Right atrium auricular region (tissue), 2 donors: ENCODE data around the gene TNFAIP8L3. TPM values are rescaled to one million over a fixed set of nuclear protein-coding genes. Genes with fewer than 3 reads are reported as not detected.
"Not testable (repeated sequence)": the region's sequence is repeated elsewhere in the genome, so short reads cannot be mapped to it uniquely, and the experiment has no call there.

Experiments
- DNase-seq: peaks from one replicate; pipeline ENCODE4 v3.0.0-alpha.2; 2019; ENCODE audit warnings: low spot score
- H3K27ac ChIP-seq, 2 donors: fragments of 200-600 bp; sonication (generic); 1 replicate in 1 of 2; 2 replicates in 1 of 2; pipeline ENCODE4 v1.5.1; 2016 to 2019
- H3K27me3 ChIP-seq, 2 donors: fragments of 200-600 bp; sonication (generic); one replicate each; pipeline versions ENCODE4 v1.5.1 to v1.6.0; 2017 to 2019
- H3K36me3 ChIP-seq: fragments of 200-600 bp; sonication (generic); one replicate; pipeline ENCODE4 v1.5.1; 2016
- H3K4me1 ChIP-seq, 2 donors: fragments of 200-600 bp; sonication (generic); one replicate each; pipeline versions ENCODE4 v1.5.1 to v1.6.0; 2017 to 2019
- H3K4me3 ChIP-seq, 2 donors: fragments of 200-600 bp; sonication (generic); 1 replicate in 1 of 2; 2 replicates in 1 of 2; pipeline ENCODE4 v1.5.1; 2017 to 2019; ENCODE audit warnings: mild to moderate bottlenecking in 1 of 2, moderate library complexity in 1 of 2
- H3K9me3 ChIP-seq, 2 donors: fragments of 200-600 bp; sonication (generic); one replicate each; pipeline ENCODE4 v1.5.1; 2019
- CTCF ChIP-seq, 2 donors: fragments of 200-600 bp; sonication (generic); IDR thresholded peaks; one replicate each; pipeline ENCODE4 v1.5.1; 2019; ENCODE audit warnings: antibody characterized with exemption in 2 of 2
- total RNA-seq, 2 donors: library from RNA; depleted of rRNA; stranded (reverse); fragments of >200 nt; gene quantifications; one replicate each; pipeline ENCODE4 v1.1.0, GENCODE V29; 2016

TNFAIP8L3 gene
- total RNA-seq, 2 donors from 2014 or later: 1.2 to 7.7 TPM

DNA sequence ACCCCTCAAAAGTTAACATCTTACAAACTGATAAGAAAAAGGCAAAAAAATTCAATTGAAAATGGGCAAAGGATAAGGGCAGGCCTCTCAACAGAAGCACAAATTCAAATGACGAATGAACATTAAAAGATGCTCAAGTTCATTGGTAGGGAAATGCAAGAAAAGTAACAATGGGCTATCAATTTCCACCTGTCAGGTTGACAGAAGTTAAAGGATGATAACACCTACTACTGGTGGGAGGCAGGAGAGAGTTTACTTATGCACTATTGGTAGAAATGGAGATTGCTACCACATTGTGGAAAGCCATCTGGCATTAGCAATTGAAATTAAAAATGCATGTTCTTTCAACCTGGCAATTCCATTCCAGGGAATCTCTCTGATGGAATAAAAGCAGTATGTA is 35.6 kb upstream of the TNFAIP8L3 start:
- Histone ChIP-seq H3K9me3 (no peaks in the 10 kb centered on the region), H3K36me3 (no peaks in the 10 kb centered on the region)

GRCh38 chr15:51129535-51130188 is 35.0 kb upstream of the TNFAIP8L3 start:
- TF ChIP-seq CTCF (IDR thresholded peaks at IDR 0.05): no peak
- Histone ChIP-seq H3K9me3 (no peaks in the 10 kb centered on the region), H3K4me3 (no peak overlapping the region), H3K27me3 (no peaks in the 10 kb centered on the region), H3K4me1 (no peaks in the 10 kb centered on the region), H3K36me3 (no peaks in the 10 kb centered on the region), H3K27ac (no peak overlapping the region)
- DNase-seq: no peak

More for the DNA sequence above, 35.6 kb upstream of the TNFAIP8L3 start:
- H3K27me3 ChIP-seq: no peaks in the 10 kb centered on the region
- no peaks in the 10 kb centered on the region for H3K4me1 ChIP-seq
- H3K4me3 ChIP-seq: no peak overlapping the region
- no peak overlapping the region for H3K27ac ChIP-seq
- no peak for DNase-seq
- TF ChIP-seq CTCF (IDR thresholded peaks at IDR 0.05): no peak

DNA sequence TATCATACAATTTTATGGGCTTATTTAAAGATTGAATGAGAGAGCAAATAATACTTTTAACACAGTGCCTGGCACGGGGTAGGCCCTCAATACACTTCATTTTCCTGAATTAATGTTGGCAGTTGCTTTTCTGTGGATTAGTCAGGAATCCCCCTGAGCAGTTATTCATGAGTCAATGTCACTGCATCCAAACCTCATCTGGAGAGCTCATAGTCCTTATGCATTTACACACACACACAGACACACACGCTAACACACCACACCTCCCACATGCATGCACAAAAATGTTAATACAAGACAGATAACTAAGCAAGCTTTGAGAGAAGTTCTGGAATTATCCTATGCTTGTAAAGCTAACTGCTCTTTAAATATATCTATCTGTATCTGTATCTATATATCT is 34.0 kb upstream of the TNFAIP8L3 start:
- Histone ChIP-seq H3K27me3 (no peaks in the 10 kb centered on the region), H3K9me3 (no peaks in the 10 kb centered on the region), H3K36me3 (no peaks in the 10 kb centered on the region), H3K4me1 (no peaks in the 10 kb centered on the region), H3K4me3 (no peak overlapping the region), H3K27ac (no peak overlapping the region)
- TF ChIP-seq CTCF (IDR thresholded peaks at IDR 0.05): no peak
- no peak for DNase-seq

DNA sequence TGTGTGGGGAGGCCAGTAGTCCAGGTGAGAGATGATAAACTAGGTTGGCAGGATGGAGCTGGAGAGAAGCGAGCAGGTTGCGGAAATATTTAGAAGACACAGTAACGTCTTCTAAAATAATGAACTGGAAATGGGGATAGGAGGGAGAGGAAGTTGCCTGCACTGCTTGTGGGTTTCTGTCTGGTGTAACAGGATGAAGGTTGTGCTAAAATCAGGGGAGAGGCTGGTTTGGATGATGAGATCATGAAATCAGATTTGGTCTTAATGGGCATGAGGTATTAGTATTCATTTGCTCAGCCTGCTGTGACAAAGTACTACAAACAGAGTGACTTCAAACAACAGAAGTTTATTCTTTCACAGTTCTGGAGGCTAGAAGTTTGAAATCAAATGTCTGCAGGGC is 32.1 kb upstream of the TNFAIP8L3 start:
- DNase-seq: no peak
- no peaks in the 10 kb centered on the region for H3K27me3 ChIP-seq
- no peak overlapping the region for H3K27ac ChIP-seq
- no peak overlapping the region for H3K4me3 ChIP-seq
- peaks cover 0 to 12% of the 10 kb centered on the region in 2 donors for H3K9me3 ChIP-seq
- no peaks in the 10 kb centered on the region for H3K36me3 ChIP-seq
- no peaks in the 10 kb centered on the region for H3K4me1 ChIP-seq
- TF ChIP-seq CTCF (IDR thresholded peaks at IDR 0.05): no peak

- DNase-seq, H3K27me3 ChIP-seq, H3K4me3 ChIP-seq, H3K36me3 ChIP-seq, H3K27ac ChIP-seq, H3K4me1 ChIP-seq: not testable (repeated sequence)
- peaks cover 0 to 12% of the 10 kb centered on the region in 2 donors for H3K9me3 ChIP-seq
Observed at GRCh38 chr15:51123002-51123401, 28.3 kb upstream of the TNFAIP8L3 start.

GRCh38 chr15:51121631-51122225 is 27.0 kb upstream of the TNFAIP8L3 start:
- no peak overlapping the region for H3K4me3 ChIP-seq
- no peaks in the 10 kb centered on the region for H3K36me3 ChIP-seq
- peaks cover 0 to 12% of the 10 kb centered on the region in 2 donors for H3K9me3 ChIP-seq
- H3K4me1 ChIP-seq: no peaks in the 10 kb centered on the region
- no peaks in the 10 kb centered on the region for H3K27me3 ChIP-seq
- no peak for DNase-seq
- no peak for TF ChIP-seq CTCF (IDR thresholded peaks at IDR 0.05)
- H3K27ac ChIP-seq: no peak overlapping the region
